ENCODE data around the gene L1TD1.
"Not testable (repeated sequence)": the region's sequence is repeated elsewhere in the genome, so short reads cannot be mapped to it uniquely, and the experiment has no call there.

L1TD1 gene, protein sequence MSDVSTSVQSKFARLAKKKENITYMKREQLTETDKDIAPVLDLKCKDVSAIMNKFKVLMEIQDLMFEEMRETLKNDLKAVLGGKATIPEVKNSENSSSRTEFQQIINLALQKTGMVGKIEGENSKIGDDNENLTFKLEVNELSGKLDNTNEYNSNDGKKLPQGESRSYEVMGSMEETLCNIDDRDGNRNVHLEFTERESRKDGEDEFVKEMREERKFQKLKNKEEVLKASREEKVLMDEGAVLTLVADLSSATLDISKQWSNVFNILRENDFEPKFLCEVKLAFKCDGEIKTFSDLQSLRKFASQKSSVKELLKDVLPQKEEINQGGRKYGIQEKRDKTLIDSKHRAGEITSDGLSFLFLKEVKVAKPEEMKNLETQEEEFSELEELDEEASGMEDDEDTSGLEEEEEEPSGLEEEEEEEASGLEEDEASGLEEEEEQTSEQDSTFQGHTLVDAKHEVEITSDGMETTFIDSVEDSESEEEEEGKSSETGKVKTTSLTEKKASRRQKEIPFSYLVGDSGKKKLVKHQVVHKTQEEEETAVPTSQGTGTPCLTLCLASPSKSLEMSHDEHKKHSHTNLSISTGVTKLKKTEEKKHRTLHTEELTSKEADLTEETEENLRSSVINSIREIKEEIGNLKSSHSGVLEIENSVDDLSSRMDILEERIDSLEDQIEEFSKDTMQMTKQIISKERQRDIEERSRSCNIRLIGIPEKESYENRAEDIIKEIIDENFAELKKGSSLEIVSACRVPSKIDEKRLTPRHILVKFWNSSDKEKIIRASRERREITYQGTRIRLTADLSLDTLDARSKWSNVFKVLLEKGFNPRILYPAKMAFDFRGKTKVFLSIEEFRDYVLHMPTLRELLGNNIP

DNA sequence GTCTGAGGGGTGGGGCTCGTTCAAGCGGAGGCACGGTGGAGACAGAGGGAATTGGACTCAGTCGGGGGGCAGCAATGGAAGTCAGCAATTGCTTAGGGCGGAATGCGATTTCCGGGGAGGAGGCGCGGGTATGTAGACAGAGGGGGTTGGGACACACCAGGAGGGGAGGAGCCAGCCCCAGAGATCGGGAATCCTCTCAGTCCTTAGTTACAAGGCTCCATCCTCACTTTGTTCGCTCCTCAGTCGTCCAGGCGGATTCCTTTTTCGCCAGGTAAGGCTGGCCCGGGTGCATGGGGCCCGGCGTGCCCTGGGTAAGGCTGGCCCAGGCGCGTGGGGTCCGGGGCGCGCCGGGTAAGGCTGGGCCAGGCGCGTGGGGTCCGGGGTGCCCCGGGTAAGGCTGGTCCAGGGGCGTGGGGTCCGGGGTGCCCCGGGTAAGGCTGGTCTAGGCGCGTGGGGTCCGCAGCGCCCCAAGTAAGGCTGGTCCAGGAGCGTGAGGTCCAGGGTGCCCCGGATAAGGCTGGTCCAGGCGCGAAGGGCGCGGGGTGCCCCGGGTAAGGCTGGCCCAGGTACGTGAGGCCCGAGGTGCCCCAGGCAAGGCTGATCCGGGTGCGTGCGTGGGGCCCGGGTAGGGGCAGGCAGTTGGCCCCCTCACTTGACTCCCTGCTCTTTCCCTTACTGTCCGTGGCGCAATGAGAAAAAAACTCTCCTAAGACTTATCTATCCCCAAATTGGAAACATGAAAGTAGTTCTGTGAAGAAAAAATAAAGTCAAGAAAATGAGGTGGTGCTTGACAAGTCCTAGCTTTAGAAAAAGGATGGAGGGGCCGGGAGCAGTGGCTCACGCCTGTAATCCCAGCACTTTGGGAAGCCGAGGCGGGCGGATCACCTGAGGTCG, at the start of gene L1TD1:
TSS of gene L1TD1 (plus strand) at position 199 of the 894 bp plus-strand sequence. CDS start 11,780 bp downstream, outside the sequence.
- no peak for DNase-seq (ENCODE audit: low read depth, low spot score)

DNA sequence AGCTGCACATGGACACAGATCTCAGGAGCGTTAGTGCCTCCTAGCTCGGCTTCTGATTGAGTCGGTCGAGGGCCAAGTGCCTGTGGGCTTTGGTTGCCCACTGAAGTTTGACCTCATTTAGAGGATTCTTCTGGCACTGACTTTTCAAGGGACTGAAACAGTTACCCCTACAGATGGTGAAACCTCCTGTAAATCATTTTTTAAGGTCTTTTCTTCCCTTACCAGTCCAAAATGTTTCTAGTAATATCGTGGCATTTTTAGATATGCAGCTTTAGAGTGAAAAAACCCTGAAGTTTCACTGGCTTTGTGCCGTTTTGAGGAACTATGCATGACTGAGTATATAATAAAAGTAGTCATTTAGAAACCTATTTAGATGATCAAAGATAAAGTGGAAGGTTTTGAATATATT, 34.7 kb upstream of the L1TD1 start:
- DNase-seq (ENCODE audit: low read depth, low spot score), result no peak

DNA sequence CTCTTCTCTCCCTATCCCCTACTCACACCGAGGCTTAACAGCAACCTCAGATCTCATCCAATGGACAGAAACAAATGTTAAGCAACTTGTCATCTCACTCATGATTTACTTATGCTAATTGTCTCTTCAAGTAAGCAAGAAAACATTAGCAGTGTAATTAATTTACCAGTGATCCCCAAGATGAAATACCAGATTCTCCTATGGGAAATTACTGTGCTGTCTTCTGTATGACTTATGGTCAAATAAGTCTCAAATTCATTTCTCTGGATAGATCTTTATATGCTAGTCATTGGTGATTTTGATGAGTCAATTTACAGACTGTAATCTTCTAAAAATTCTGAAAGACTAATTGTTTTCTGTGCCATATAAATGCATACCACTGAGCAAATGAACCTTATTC, 32.9 kb upstream of the L1TD1 start:
- no peak for DNase-seq (ENCODE audit: low read depth, low spot score)

DNA sequence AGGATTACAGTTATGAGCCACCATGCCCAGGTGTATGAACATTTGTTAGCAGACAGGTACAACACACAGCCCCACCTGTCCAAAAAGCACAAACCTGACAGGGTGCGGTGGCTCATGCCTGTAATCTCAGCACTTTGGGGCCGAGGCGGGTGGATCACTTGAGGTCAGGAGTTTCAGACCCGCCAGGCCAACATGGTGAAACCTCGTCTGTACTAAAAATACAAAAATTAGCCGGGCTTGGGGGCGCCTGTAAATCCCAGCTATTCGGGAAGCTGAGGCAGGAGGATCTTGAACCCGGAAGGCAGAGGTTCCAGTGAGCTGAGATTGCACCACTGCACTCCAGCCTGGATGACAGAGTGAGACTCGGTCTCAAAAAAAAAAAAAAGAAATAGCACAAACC, 24.3 kb upstream of the L1TD1 start:
- not testable (repeated sequence) for DNase-seq (ENCODE audit: low read depth, low spot score)

DNA sequence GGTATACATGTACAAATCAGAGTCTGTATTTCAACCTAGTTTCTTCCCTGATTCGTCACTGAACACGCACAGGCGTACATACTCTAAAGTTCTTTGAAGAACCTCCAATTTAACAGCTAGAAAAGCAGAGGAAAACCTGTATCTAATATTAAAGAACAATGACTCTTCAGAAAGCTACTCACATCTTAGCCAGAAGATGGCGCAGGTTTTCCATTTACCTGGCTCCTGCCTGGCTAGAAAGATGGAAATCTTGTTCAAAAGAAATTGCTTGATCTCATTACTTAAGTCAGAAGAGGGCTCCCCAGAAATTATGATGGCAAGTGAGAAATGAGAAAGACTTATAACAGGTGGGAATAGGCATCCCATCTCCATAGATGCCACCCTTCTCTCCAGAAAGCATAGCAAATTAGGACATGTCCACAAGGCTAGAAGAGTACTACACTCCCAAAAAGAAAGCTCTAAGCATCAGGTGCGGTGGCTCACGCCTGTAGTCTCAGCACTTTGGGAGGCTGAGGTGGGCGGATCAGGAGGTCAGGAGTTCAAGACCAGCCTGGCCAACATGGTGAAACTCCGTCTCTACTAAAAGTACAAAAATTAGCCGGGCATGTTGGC, 19.0 kb upstream of the L1TD1 start:
- peak; percentile 24 for DNase-seq (ENCODE audit: low read depth, low spot score)

DNA sequence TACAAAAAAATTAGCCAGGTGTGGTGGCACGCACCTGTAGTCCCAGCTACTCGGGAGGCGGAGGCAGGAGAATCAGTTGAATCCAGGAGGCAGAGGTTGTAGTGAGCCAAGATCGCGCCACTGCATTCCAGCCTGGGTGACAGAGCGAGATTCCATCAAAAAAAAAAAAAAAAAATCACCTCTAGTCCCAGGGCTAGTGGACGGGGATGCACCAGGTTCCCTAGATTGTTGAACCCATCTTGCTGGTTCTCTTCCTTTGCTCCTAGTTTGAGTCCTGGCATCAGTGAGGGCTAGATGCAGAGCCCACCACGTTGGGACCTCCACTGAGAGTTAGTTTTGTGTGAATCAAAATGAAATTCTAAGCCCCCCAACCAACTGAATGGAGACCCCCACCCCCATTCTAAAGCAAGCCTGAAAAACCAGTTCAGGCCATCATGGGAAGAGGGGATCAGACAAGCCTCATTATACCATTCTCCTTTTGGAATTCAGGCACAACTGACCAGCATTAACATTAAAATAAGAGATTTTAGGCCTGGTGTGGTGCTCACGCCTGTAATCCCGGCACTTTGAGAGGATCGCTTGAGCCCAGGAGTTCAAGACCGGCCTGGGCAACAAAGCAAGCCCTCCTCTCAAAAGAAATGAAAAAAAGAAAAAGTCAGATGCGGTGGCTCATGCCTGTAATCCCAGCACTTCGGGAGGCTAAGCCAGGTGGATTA, 17.9 kb upstream of the L1TD1 start:
- no peak for DNase-seq (ENCODE audit: low read depth, low spot score)

DNA sequence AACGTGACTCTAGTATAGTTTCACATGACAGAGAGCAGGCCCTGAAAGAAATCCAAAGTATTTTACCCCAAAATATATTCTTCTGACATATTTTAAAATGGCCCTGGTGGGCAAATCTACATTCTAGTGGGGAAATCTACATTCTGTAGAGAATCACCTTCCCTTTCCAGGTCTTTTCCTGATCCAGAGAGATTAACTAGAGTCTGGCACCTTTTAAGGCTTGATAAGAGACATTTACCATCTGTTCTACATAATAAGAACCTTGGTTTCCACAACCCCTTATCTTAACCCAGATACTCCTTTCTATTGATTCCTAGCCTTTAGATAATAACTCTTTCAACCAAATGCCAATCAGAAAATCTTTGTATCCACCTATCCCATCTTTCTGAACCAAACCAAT, 17.0 kb upstream of the L1TD1 start:
- no peak for DNase-seq (ENCODE audit: low read depth, low spot score)

DNA sequence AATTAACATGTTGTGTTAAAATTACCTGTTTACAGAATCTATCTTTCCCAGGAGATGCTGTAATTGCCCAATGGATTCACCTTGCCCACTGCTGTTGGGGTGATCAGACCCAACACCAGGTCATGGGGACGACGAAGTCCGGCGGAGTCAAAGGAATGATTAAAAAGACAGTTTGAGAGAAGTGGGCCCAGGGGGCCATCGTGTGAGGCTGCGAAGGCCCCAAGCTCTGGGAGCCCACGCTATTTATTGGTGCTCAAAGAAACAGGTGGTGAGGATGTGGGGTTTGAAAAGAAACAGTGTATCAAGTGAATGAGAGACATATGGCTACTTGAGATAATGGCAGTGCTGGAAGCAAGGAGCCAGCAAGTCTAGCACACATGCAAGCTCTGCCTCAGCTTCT, 16.3 kb upstream of the L1TD1 start:
- DNase-seq (ENCODE audit: low read depth, low spot score), result no peak

DNA sequence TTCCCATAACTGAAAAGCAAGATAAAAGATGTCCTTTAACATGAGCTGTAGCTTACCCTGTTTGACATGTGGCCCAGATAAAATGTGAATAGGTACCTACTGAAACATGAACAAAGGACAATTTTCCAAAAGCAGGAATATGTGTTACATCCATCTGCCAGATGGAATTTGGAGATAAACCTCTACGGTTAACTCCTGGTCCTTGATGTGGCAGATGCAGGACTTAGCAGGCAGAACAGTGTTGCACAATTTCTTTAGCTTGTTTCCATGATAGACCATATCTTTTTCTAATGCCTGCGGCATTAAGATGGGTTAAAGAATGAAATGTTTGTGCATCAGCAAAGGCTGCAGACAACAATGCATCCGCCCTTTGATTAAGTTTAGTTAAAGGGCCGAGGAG, 14.6 kb upstream of the L1TD1 start:
- not testable (repeated sequence) for DNase-seq (ENCODE audit: low read depth, low spot score)

DNA sequence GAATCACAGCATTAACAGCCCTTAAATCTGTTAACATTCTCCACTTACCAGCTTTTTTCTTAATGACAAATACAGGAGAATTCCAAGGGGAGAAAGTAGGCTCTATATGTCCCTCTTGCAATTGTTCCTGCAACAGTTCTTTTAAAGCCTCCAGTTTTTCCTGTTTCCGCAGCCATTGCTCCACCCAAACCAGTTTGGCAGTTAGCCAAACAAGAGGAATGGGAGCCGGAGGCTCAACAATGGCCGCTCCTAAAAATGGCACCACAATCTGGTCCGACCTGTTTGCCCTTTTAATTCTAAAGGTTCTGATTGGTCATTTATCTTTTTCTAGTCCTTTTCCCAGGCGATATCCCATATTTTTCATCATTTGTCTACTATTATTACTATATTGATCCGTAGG, 14.0 kb upstream of the L1TD1 start:
- no peak for DNase-seq (ENCODE audit: low read depth, low spot score)

DNA sequence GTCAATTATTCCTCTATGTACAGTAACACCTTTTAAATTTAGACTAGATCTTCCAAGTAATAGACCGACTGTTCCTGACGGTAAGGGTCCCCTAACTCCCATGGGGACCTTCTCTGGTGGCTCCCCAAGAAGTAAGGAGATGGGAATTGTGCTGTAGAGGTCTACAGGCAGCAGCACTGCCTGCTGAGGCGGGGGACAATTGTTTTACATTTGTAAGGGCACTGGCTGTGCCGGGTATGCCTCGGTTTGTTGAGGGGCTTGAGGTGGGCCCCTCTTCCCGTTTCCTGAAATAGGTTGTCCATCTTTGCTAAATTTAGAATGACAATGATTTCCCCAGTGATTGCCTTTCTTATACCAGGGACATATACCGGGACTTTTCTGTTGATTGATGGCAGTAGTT, 13.1 kb upstream of the L1TD1 start:
- no peak for DNase-seq (ENCODE audit: low read depth, low spot score)

DNA sequence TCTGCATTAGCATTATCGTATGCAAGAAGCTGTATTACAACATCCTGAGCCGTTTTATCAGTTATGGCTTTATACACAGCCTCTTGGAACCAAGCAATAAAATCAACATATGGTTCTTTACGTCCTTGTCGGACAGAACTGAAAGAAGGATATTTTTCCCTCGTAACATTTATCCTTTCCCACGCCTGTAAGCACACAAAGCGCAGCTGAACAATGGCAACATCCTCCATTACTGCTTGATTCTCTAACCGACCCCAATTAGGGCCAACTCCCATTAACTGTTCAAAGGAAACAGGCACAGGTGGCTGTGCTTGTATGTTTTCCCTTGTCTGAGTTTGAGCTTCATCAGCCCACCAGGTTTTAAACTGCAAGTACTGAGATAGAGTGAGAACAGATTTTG, 12.5 kb upstream of the L1TD1 start:
- not testable (repeated sequence) for DNase-seq (ENCODE audit: low read depth, low spot score)

DNA sequence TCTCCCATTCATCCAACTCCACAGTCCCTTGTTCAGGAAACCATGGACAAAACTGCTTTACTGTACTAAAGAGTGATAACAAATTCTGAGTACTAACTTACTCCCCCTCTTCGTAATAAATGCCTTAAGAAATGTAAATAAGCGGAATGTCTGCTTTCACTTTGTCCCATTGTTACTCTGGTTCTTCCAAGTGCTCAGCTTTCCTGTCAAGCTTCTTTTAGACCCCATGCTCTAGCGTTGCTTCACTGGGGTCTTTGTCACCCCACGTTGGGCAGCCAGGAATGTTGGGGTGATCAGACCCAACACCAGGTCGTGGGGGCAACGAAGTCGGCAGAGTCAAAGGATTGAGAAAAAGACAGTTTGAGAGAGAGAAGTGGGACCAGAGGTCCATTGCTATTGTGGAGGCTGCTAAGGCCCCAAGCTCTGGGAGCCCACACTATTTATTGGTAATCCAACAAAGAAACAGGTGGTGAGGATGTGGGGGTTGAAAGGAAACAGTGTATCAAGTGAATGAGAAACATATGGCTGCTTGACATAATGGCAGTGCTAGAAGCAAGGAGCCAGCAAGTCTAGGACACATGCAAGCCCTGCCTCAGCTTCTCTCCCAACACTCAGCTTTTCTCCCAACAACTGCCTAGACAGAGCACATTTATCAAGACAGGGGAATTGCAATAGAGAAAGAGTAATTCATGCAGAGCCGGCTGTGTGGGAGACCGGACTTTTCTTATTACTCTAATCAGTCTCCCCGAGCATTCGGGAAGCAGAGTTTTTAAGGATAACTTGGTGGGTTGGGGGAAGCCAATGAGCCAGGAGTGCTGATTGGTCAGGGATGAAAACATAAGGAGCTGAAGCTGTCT, 11.3 kb upstream of the L1TD1 start:
- DNase-seq (ENCODE audit: low read depth, low spot score), result not testable (repeated sequence)

DNA sequence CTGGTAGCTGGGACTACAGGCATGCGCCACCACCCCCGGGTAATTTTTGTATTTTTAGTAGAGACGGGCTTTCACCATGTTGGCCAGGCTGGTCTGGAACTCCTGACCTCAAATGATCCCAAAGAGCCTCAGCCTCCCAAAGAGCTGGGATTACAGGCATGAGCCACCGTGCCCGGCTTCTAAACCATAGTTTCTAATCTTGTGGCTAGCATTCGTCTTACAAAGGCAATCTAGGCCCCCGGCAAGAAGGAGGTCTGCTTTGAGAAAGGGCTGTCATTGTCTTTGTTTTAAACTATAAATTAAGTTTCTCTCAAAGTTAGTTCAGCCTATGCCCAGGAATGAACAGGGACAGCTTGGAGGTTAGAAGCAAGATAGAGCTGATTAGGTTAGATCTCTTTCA, 10.3 kb upstream of the L1TD1 start:
- no peak for DNase-seq (ENCODE audit: low read depth, low spot score)

DNA sequence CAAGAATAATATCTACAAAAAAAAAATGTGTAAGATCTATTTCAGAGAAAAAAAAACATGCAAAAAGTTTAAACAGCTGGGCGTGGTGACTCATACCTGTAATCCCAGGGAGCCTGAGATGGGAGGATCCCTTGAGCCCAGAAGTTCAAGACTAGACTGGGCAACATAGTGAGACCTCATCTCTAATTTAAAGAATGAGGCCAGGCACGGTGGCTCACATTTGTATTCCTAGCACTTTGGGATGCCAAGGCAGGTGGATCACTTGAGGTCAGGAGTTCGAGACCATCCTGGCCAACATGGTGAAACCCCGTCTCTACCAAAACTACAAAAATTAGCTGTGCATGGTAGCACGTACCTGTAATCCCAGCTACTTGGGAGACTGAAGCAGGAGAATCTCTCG, 9.4 kb upstream of the L1TD1 start:
- DNase-seq (ENCODE audit: low read depth, low spot score), result not testable (repeated sequence)

DNA sequence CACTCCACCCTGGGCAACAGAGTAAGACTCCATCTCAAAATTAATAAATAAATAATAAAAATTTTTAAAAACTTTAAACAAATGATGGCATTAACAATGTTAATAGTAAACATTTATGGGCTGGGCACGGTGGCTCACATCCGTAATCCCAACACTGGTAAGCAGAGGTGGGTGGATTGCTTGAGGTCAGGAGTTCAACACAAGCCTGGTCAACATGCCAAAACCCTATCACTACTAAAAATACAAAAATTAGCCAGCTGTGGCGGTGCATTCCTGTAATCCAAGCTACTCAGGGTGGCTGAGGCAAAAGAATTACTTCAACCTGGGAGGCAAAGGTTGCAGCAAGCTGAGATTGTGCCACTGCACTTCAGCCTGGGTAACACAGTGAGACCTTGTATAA, 9.0 kb upstream of the L1TD1 start:
- no peak for DNase-seq (ENCODE audit: low read depth, low spot score)

DNA sequence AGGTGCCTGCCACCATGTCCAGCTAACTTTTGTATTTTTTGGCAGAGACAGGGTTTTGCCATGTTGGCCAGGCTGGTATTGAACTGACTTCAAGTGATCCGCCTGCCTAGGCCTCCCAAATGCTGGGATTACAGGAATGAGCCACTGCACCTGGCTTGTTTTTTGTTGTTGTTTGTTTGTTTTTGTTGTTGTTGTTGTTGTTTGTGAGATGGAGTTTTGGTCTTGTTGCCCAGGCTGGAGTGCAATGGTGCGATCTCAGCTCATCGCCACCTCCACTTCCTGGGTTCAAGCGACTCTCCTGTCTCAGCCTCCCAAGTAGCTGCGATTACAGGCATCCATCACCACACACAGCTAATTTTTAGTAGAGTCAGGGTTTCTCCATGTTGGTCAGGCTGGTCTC, 7.1 kb upstream of the L1TD1 start:
- no peak for DNase-seq (ENCODE audit: low read depth, low spot score)

DNA sequence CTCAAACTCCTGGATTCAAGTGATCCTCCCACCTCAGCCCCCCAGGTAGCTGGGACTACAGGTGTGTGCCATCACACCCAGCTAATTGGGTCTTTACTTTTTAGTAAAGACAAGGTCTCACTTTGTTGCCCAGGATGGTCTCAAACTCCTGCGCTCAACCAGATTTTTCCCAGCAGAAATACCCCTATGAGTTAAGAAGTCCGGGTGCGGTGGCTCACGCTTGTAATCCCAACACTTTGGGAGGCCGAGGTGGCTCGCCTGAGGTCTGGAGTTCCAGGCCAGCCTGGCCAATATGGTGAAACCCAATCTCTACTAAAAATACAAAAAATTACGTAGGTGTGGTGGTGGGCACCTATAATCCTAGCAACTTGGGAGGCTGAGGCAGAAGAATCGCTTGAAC, 6.5 kb upstream of the L1TD1 start:
- no peak for DNase-seq (ENCODE audit: low read depth, low spot score)

DNA sequence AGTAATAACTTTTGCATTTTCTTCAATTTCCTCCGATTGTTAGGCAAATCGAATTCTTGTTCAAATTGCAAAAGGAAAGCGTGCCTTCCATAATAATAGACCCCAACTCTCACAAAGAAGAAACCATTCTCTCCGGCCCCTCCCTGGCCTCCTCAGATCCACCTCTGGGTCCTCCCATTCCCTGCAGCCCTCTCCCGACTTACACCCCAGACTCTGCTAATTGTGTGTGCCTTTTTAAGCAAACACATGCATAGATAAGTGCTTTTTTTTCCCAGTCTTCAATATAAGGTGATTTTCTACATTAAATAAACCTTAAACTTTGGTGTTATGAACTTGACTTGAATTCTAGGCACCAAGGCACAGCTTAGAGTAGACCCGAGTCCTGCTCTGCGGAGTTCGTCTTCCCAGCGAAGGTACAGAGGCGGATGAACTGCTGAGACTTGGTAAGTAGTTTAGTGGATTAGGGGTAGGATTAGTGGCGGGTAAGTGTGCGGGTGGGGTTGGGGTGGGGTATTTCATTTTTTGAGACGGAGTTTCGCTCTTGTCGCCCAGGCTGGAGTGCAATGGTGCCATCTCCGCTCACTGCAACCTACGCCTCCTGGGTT, 1.5 kb downstream of the L1TD1 start:
- no peak for DNase-seq (ENCODE audit: low read depth, low spot score)

All from smooth muscle cell of the brain vasculature (primary cell).